ENCODE measurements around the gene DHRS3. TPM values are rescaled to one million over a fixed set of nuclear protein-coding genes. Genes with fewer than 3 reads are reported as not detected.

DHRS3 gene
- total RNA-seq, 1 experiment from 2014 or later = 54.5 TPM

- Histone ChIP-seq H4K5ac (ENCODE audit: insufficient read length, low read depth, low read length) (no peak overlapping the region), H3K4ac (ENCODE audit: low read depth, low read length) (no peak overlapping the region; the same call in 1 of the 2 replicates), H2BK5ac (ENCODE audit: insufficient read length, low read length) (no peak overlapping the region), H3K23me2 (ENCODE audit: insufficient read length, low read depth, low read length, poor library complexity, severe bottlenecking) (no peaks in the 10 kb centered on the region), H3K4me1 (ENCODE audit: insufficient read depth, low read length) (0 out of 2 replicates have a peak, but pooled peaks cover 2% of the 10 kb centered on the region), H3K79me1 (ENCODE audit: insufficient read depth, low read depth, low read length, poor library complexity, severe bottlenecking) (no peaks in the 10 kb centered on the region), H2AK5ac (ENCODE audit: insufficient read length, low read length) (no peak overlapping the region), H2BK120ac (ENCODE audit: low read depth, low read length, poor library complexity, severe bottlenecking) (no peak overlapping the region), H3K27ac (ENCODE audit: insufficient read length, low read depth, low read length) (no peak overlapping the region), H4K8ac (replicated peaks; ENCODE audit: insufficient read length, low read depth, low read length) (no peak overlapping the region), H3K9me3 (ENCODE audit: control insufficient read depth, low read depth, low read length) (no peaks in the 10 kb centered on the region), H3K23ac (ENCODE audit: insufficient read length, low read depth, low read length) (no peak overlapping the region), H3K14ac (ENCODE audit: insufficient read depth, low read length) (peak overlapping the region; percentile 18; the same call in 1 of the 2 replicates), H4K91ac (ENCODE audit: insufficient read length, low read depth, low read length) (no peak overlapping the region), H3T11ph (ENCODE audit: low read length) (no peak overlapping the region), H3K9ac (ENCODE audit: extremely low read depth, insufficient read length, low read length) (no peak overlapping the region), H2BK12ac (ENCODE audit: insufficient read length, low read depth, low read length) (no peak overlapping the region), H3K79me2 (ENCODE audit: insufficient read depth, low read length) (no peaks in the 10 kb centered on the region), H2BK15ac (ENCODE audit: low read depth, low read length) (no peak overlapping the region), H3K18ac (ENCODE audit: insufficient read length, low read depth, low read length) (peak overlapping the region; percentile 7), H3K56ac (ENCODE audit: insufficient read length, low read depth, low read length) (no peak overlapping the region), H4K20me1 (ENCODE audit: control insufficient read depth, insufficient read depth, insufficient read length) (no peaks in the 10 kb centered on the region), H2BK20ac (ENCODE audit: low read depth, low read length, poor library complexity, severe bottlenecking) (no peak overlapping the region), H3K4me2 (ENCODE audit: insufficient read depth, insufficient read length, low read length) (no peak overlapping the region), H2AFZ (ENCODE audit: low read length) (no peak overlapping the region), H3K27me3 (ENCODE audit: insufficient read depth, low read length) (no peaks in the 10 kb centered on the region)
- peak overlapping the region in 1 of 2 experiments; percentile 20; a peak in 2 of 5 replicates for H3K4me3 Mint-ChIP-seq
- no peak for DNase-seq
- peak overlapping the region; percentile 92 to 99 (median 94); a peak in 6 of 7 replicates for H3K27ac Mint-ChIP-seq
- TF ChIP-seq CTCF (conservative IDR thresholded peaks at IDR 0.05) = no peak
- H3K9me3 Mint-ChIP-seq = peaks cover 3% of the 10 kb centered on the region in 2 experiments; a peak in 2 of 5 replicates
- H3K27me3 Mint-ChIP-seq (ENCODE audit: low read depth) = no peaks in the 10 kb centered on the region; the same call in 1 of the 2 replicates
- no CpG with 5 or more reads among the region's 15 CpGs for WGBS (ENCODE audit: extremely low coverage, insufficient read length, low lambda C conversion rate)
- H3K36me3 Mint-ChIP-seq (ENCODE audit: insufficient read depth in 1 of 3, low read depth in 3 of 3) = peaks cover 0 to 2% (median 1%) of the 10 kb centered on the region in 3 experiments; a peak in 2 of 7 replicates
- peaks cover 59 to 63% of the 10 kb centered on the region in 2 experiments for H3K4me1 Mint-ChIP-seq
Measured at GRCh38 chr1:12629985-12630760, 12.2 kb upstream of the DHRS3 start.

All from H9 (cell line).